ENCODE data around the gene INF2.

INF2 gene

GRCh38 chr14:104751539-104752422 lies 62.4 kb downstream of the INF2 start:
- no peak for DNase-seq (ENCODE audit: low read depth, low spot score)

GRCh38 chr14:104752423-104752734 lies 63.0 kb downstream of the INF2 start:
- DNase-seq (ENCODE audit: low read depth, low spot score): no peak

- peak; percentile 100 for DNase-seq (ENCODE audit: low read depth, low spot score)
These were observed 63.5 kb downstream of the INF2 start, which contains the start of gene SIVA1 for GRCh38 chr14:104752735-104753527. TSS of gene SIVA1 (plus strand) at chr14:104753147. CDS start at chr14:104753202, 55 bp downstream.

- no peak for DNase-seq (ENCODE audit: low read depth, low spot score)
These were observed 64.3 kb downstream of the INF2 start for GRCh38 chr14:104753528-104754212.

- DNase-seq (ENCODE audit: low read depth, low spot score): no peak
These were observed 64.9 kb downstream of the INF2 start for GRCh38 chr14:104754213-104754851.

GRCh38 chr14:104755621-104756020 lies 66.2 kb downstream of the INF2 start:
- DNase-seq (ENCODE audit: low read depth, low spot score): no peak

GRCh38 chr14:104756477-104757237 lies 67.2 kb downstream of the INF2 start:
- no peak for DNase-seq (ENCODE audit: low read depth, low spot score)

- no peak for DNase-seq (ENCODE audit: low read depth, low spot score)
These were observed 67.8 kb downstream of the INF2 start for GRCh38 chr14:104757238-104757585.

- DNase-seq (ENCODE audit: low read depth, low spot score): no peak
These were observed 68.4 kb downstream of the INF2 start for GRCh38 chr14:104757681-104758392.

- DNase-seq (ENCODE audit: low read depth, low spot score): no peak
These were observed 69.9 kb downstream of the INF2 start for GRCh38 chr14:104758981-104759969.

GRCh38 chr14:104765517-104765916 lies 76.1 kb downstream of the INF2 start:
- no peak for DNase-seq (ENCODE audit: low read depth, low spot score)

- no peak for DNase-seq (ENCODE audit: low read depth, low spot score)
These were observed 76.9 kb downstream of the INF2 start for GRCh38 chr14:104766256-104766862.

GRCh38 chr14:104766863-104767633 lies 77.6 kb downstream of the INF2 start:
- no peak for DNase-seq (ENCODE audit: low read depth, low spot score)

- DNase-seq (ENCODE audit: low read depth, low spot score): no peak
These were observed 78.2 kb downstream of the INF2 start for GRCh38 chr14:104767634-104767918.

GRCh38 chr14:104768437-104769323 lies 79.3 kb downstream of the INF2 start:
- peak; percentile 59 for DNase-seq (ENCODE audit: low read depth, low spot score)

- DNase-seq (ENCODE audit: low read depth, low spot score): no peak
These were observed 80.1 kb downstream of the INF2 start for GRCh38 chr14:104769324-104770071.

Measured in smooth muscle cell of the brain vasculature (primary cell).